ENCODE data around the gene YWHAH.

YWHAH gene

GRCh38 chr22:31923747-31924146, 20.6 kb upstream of the YWHAH start:
- DNase-seq: no peak

- no peak for DNase-seq
These were observed 19.3 kb upstream of the YWHAH start for GRCh38 chr22:31925056-31925455.

- no peak for DNase-seq
These were observed 18.3 kb upstream of the YWHAH start for GRCh38 chr22:31926024-31926423.

GRCh38 chr22:31926969-31927368, 17.4 kb upstream of the YWHAH start:
- DNase-seq: no peak

GRCh38 chr22:31927562-31927961, 16.8 kb upstream of the YWHAH start:
- no peak for DNase-seq

- no peak for DNase-seq
These were observed 15.0 kb upstream of the YWHAH start for GRCh38 chr22:31929167-31929930.

GRCh38 chr22:31932863-31933262, 11.5 kb upstream of the YWHAH start:
- no peak for DNase-seq

GRCh38 chr22:31933406-31933805, 10.9 kb upstream of the YWHAH start:
- no peak for DNase-seq

- DNase-seq: no peak
These were observed 10.4 kb upstream of the YWHAH start for GRCh38 chr22:31933816-31934482.

GRCh38 chr22:31935961-31936635, 8.2 kb upstream of the YWHAH start:
- no peak for DNase-seq

- DNase-seq: no peak
These were observed 7.0 kb upstream of the YWHAH start for GRCh38 chr22:31937341-31937740.

GRCh38 chr22:31938296-31938695, 6.0 kb upstream of the YWHAH start:
- DNase-seq: no peak

GRCh38 chr22:31940506-31940905, 3.8 kb upstream of the YWHAH start:
- no peak for DNase-seq

- no peak for DNase-seq
These were observed 2.2 kb upstream of the YWHAH start for GRCh38 chr22:31942091-31942490.

- peak in 1 of 2 experiments; percentile 56 for DNase-seq
These were observed 943 bp upstream of the YWHAH start for GRCh38 chr22:31943206-31943977.

- DNase-seq: peak in 1 of 2 experiments; percentile 13
These were observed 536 bp downstream of the YWHAH start for GRCh38 chr22:31944700-31945442.

GRCh38 chr22:31945443-31945855, 1.1 kb downstream of the YWHAH start:
- DNase-seq: no peak

- DNase-seq: peak in 1 of 2 experiments; percentile 44
These were observed 1.8 kb downstream of the YWHAH start for GRCh38 chr22:31945971-31946680.

- DNase-seq: peak; percentile 65 to 70
These were observed 3.0 kb downstream of the YWHAH start for GRCh38 chr22:31947296-31947695.

- DNase-seq: no peak
These were observed 3.7 kb downstream of the YWHAH start for GRCh38 chr22:31948002-31948401.

- DNase-seq: no peak
These were observed 5.9 kb downstream of the YWHAH start for GRCh38 chr22:31950226-31950625.

Data from Kasumi-1 (cell line).